Stomach smooth muscle (tissue), 2 donors: Measurements from ENCODE around the gene R3HDM2.

Experiments used
- H3K27ac ChIP-seq: one replicate; pipeline ENCODE4 v1.7.0; 2013; ENCODE audit warnings: mild to moderate bottlenecking, low read length, inconsistent platforms
- H3K27me3 ChIP-seq, 2 donors: one replicate each; pipeline ENCODE4 v1.7.0; 2013; ENCODE audit warnings: low read length in 2 of 2; ENCODE audit not compliant: insufficient read depth in 2 of 2, control insufficient read depth in 1 of 2
- H3K36me3 ChIP-seq, 2 donors: one replicate each; pipeline ENCODE4 v1.7.0; 2013; ENCODE audit warnings: low read length in 2 of 2; ENCODE audit not compliant: control insufficient read depth in 2 of 2, insufficient read depth in 2 of 2
- H3K4me1 ChIP-seq: one replicate; pipeline ENCODE4 v1.7.0; 2013; ENCODE audit warnings: low read length; ENCODE audit not compliant: control insufficient read depth, insufficient read depth
- H3K4me3 ChIP-seq, 2 donors: one replicate each; pipeline ENCODE4 v1.7.0; 2013; ENCODE audit warnings: low read length in 2 of 2
- H3K9ac ChIP-seq, 2 donors: one replicate each; pipeline ENCODE4 v1.7.0; 2013; ENCODE audit warnings: low read length in 2 of 2, mild to moderate bottlenecking in 1 of 2
- H3K9me3 ChIP-seq, 2 donors: one replicate each; pipeline ENCODE4 v1.7.0; 2013; ENCODE audit warnings: low read length in 2 of 2; ENCODE audit not compliant: control insufficient read depth in 2 of 2
- donor health status: healthy.
- donor health status: Pancreatic carcinoma.

Gene R3HDM2

DNA sequence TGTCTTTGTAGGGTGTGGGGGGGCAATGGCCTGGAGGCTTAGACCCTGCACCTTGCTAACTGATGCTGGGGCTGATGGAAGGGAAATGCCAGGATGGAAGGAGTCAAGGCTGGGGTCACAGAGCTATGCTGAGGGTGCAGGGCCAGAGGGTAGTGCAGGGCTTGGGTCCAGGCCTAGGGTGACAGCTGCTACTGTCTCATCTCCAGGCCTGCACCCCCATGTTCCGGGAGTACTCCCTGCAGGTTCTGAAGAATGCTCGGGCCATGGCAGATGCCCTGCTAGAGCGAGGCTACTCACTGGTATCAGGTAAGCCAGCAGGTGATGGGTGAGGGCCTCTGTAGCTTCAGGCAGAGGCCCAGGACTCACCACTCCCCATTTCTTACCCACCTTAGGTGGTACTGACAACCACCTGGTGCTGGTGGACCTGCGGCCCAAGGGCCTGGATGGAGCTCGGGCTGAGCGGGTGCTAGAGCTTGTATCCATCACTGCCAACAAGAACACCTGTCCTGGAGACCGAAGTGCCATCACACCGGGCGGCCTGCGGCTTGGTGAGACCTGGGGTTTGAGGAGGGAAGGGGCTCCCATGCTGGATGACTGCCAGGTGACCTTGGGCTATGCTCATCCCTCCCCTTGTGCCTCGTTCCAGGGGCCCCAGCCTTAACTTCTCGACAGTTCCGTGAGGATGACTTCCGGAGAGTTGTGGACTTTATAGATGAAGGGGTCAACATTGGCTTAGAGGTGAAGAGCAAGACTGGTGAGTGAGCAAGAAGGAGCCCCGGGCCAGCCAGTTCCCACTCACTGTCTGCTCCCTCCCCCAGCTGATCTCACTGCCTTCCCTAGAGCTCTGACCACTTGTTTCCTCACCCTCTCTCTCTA, 197.2 kb downstream of the R3HDM2 start:
- H3K27me3 ChIP-seq = peaks cover 28 to 31% of the 10 kb centered on the region in 2 donors
- no peak overlapping the region for H3K4me3 ChIP-seq
- H3K27ac ChIP-seq = no peak overlapping the region
- H3K36me3 ChIP-seq = peaks cover 14 to 25% of the 10 kb centered on the region in 2 donors
- peaks cover 25% of the 10 kb centered on the region for H3K4me1 ChIP-seq
- H3K9me3 ChIP-seq = no peaks in the 10 kb centered on the region
- H3K9ac ChIP-seq = no peak overlapping the region

DNA sequence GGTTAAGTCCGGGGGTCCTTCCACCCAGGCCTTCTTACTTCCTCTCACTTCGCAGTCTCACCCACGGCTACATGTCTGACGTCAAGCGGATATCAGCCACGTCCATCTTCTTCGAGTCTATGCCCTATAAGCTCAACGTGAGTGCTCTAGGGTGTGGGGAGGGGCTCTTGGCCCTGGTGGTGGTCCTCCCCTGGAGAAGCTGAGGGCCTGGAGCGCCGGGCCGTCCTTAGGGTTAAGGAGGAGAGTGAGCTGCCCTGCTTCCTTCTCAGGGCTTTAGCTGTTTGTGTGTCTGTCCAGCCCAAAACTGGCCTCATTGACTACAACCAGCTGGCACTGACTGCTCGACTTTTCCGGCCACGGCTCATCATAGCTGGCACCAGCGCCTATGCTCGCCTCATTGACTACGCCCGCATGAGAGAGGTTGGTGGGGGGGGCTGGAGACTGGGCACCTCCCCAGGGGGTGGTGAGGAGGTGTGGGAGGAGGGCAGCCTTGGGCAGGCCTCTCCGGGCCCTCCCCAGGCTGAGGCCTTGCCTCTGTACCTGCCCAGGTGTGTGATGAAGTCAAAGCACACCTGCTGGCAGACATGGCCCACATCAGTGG, 198.6 kb downstream of the R3HDM2 start:
- no peak overlapping the region for H3K4me3 ChIP-seq
- no peak overlapping the region for H3K27ac ChIP-seq
- H3K9ac ChIP-seq = no peak overlapping the region
- H3K27me3 ChIP-seq = peaks cover 17 to 20% of the 10 kb centered on the region in 2 donors
- no peaks in the 10 kb centered on the region for H3K9me3 ChIP-seq
- peaks cover 14 to 25% of the 10 kb centered on the region in 2 donors for H3K36me3 ChIP-seq
- peaks cover 17% of the 10 kb centered on the region for H3K4me1 ChIP-seq

DNA sequence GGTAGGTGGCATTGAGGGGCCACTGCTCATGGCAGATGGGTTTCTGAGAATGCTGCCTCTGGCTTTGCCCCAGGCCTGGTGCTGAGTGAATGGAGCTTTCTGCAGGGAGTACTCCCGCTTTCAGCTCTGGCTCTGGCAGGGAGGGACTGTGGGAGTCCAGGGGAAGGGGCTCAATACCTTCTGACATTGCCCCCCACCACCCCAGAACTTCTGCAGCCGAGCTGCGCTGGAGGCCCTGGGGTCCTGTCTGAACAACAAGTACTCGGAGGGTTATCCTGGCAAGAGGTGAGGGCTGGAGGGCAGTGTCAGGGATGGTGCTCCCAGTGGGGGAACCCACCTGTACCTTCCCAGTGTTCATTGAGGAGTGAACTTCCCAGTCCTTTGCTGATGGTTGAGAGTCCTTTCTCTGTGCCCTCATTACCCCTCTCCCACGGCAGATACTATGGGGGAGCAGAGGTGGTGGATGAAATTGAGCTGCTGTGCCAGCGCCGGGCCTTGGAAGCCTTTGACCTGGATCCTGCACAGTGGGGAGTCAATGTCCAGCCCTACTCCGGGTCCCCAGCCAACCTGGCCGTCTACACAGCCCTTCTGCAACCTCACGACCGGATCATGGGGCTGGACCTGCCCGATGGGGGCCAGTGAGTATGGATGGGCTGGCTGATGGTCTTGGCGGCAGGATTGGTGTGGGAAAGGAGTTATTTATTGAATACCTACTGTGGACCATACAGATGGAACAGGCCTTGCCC, 199.4 kb downstream of the R3HDM2 start:
- Histone ChIP-seq H3K27ac (no peak overlapping the region), H3K36me3 (peaks cover 14 to 25% of the 10 kb centered on the region in 2 donors), H3K4me3 (no peak overlapping the region), H3K9me3 (no peaks in the 10 kb centered on the region), H3K9ac (no peak overlapping the region), H3K27me3 (peaks cover 14 to 22% of the 10 kb centered on the region in 2 donors), H3K4me1 (peaks cover 17% of the 10 kb centered on the region)

DNA sequence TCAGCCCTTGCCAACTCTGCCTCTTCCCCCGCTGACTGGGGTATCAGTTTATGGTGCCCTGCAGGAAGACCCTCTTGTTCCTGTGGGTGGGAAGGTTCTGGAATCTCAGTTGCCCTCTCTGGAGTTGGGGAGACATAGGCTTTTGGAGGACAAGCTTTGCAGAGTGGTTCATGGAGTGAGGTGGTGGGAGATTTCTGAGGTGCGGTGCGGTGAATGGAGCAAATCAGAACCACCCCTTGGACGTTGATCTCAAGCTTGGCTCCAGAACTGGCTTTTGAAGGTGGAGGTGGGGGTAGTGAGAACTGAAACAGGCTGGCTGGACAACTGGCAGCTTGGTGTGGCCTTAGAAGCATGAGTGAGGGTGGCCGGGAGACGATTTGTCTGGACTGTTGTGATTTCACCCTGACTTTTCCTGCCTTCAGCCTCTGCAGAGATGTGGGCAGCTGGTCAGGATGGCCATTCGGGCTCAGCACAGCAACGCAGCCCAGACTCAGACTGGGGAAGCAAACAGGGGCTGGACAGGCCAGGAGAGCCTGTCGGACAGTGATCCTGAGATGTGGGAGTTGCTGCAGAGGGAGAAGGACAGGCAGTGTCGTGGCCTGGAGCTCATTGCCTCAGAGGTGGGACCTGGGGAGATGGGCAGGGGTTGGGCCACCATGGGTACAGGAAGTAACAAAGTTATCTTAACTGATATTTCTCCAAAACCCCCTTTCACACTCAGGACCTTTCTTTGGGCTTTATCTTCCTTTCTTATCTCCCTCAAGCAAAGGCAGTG, 200.3 kb downstream of the R3HDM2 start:
- Histone ChIP-seq H3K4me3 (peak overlapping the region; percentile 88 to 90), H3K9ac (peak overlapping the region; percentile 76 to 78), H3K27ac (no peak overlapping the region), H3K4me1 (peaks cover 17% of the 10 kb centered on the region), H3K36me3 (peaks cover 14 to 25% of the 10 kb centered on the region in 2 donors), H3K27me3 (peaks cover 14 to 22% of the 10 kb centered on the region in 2 donors), H3K9me3 (no peaks in the 10 kb centered on the region)

DNA sequence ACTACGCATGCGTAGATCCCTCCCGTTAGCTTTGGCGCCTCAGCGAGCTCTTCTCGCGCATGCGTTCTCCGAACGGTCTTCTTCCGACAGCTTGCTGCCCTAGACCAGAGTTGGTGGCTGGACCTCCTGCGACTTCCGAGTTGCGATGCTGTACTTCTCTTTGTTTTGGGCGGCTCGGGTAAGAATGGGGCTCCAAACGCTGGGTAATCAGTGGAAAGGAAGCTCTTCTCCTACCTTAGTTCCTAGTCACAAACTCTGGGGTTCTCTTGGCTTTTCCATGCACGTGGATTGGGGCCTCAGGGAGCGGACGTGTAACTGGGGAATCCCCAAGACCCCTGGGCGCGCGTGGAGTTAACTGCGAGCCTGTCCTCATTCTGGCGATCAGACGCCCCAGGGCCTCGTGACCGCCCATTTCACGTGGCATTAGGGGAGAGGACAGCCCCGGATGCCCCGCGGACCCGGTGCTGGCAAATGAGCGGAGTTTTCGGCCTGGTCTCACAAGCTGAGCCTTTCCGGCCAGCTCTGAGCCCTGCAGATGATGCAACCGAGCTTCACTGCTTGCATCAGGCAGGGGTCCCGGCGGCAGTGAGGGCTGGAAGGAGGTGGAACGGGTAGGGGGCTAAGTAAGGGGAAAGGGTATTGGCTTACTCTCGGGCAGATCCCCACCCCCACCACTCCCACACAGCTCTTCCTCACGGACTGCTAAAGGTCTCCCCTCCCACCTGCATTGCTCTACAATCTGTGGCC, 201.0 kb downstream of the R3HDM2 start, which contains the start of gene SHMT2:
SHMT2 (plus strand) TSS at position 78 of the 747 bp plus-strand sequence; CDS start at position 146, 68 bp downstream.
- H3K27me3 ChIP-seq = peaks cover 19 to 25% of the 10 kb centered on the region in 2 donors
- H3K27ac ChIP-seq = peak within 1 kb of the TSS; percentile 37
- peaks cover 21% of the 10 kb centered on the region for H3K4me1 ChIP-seq
- peaks cover 14 to 25% of the 10 kb centered on the region in 2 donors for H3K36me3 ChIP-seq
- peak within 1 kb of the TSS; percentile 88 to 90 for H3K4me3 ChIP-seq
- no peaks in the 10 kb centered on the region for H3K9me3 ChIP-seq
- peak within 1 kb of the TSS; percentile 76 to 78 for H3K9ac ChIP-seq

DNA sequence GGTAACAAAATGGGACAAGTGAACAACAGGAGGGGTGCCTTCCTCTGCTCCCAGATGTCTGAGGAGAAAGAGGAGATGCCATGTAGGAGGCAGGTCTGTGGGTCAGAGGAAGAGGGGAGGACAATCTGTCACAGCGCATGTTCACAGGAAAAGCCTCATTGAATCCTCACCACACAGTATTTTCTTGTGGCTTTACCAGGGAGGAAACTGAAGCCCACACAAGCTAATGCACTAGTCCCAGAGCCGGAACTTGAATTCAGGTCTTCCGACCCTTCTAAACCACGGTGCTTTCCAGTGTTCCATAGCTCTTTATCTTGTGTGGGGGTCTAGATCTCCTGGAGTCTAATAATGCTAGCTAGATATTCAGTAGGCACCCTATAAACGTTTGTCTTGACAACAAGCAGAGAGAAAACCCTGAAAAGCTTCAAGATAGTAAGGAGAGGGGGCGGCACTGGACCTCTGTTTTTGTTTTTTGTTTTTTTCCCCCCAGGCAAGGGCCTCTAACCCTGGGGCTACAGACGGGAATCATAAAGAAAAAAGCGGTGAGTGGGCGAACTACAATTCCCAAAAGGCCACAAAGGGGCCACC, 201.7 kb downstream of the R3HDM2 start:
- Histone ChIP-seq H3K9me3 (no peaks in the 10 kb centered on the region), H3K4me3 (peak overlapping the region; percentile 88 to 90), H3K36me3 (peaks cover 14 to 22% of the 10 kb centered on the region in 2 donors), H3K27me3 (peaks cover 25 to 32% of the 10 kb centered on the region in 2 donors), H3K4me1 (peaks cover 22% of the 10 kb centered on the region), H3K27ac (no peak overlapping the region), H3K9ac (peak overlapping the region in 1 of 2 donors; percentile 76)

DNA sequence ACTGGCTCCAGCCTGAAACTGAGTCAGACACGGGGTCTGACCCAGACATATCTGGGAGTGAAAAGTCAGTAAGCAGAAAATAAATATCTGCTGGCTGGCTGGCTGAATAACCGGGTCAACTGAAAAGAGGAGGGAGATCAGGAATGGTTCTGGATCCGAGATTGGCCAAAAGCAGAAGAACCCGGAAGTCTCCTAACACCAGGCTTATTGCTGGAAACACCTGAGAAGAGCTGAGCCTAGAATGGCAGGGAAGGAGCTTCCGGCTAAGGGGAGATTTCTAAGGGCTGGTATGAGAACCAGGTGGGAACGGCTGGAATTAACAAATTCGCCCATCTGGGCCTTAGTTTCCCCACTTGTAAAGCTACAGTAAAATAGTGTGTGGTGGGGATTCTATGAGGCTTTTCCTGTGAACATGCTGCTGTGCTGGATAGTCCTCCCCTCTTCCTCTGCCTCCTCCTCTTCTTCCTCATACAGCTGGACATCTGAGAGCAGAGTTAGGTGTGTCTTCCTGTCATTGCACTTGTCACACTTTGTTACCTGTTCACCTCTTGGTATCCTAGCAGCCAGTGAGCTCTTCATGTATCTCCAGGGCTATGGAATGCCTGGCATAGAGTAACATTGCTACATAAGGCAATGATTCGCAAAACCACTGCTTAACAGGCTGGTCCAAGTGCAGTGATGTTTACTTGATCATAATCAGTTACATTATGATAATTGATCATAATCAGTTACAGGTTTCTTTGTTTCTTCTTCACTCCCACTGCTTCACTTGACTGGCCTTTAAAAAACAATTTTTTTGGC, 203.3 kb downstream of the R3HDM2 start:
- H3K36me3 ChIP-seq = peaks cover 9% of the 10 kb centered on the region in 2 donors
- H3K9me3 ChIP-seq = no peaks in the 10 kb centered on the region
- H3K27me3 ChIP-seq = peaks cover 38 to 48% of the 10 kb centered on the region in 2 donors
- H3K9ac ChIP-seq = no peak overlapping the region
- H3K27ac ChIP-seq = no peak overlapping the region
- no peak overlapping the region for H3K4me3 ChIP-seq
- H3K4me1 ChIP-seq = peaks cover 22% of the 10 kb centered on the region

DNA sequence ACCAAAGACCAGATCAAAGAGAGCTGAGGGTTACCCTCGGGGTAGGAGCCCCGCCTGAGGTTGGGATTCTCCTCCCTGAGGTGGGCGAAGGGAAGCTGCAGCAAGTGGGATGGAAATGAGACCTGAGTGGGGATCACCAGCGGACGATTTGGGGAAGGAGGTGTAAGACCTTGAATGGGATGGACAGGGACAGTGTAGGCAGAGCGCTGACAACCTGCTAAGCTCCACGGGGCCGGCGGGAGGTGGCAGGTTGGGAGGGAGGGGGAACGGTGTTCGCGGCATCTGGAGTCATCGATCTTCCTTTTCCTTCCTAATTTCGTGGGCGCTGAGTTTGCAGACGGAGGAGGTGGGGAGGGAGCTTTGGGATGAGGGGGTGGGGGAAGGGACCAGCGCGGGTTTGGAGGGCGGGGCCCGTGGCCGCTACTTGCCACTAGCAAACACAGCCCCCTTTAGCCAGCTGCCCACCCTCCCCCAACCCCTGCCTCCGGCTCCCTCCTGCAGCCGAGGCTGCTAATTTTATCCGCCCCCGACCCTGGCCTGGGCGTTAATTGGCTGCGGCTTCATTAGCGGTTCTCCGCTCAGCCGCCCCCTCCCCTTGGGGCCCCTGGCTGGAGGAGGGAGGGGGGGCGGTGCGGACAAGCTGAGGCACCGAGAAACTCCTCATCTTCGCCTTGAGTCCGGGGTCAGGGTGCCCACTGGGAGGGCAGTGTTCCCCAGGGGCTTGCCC, 204.1 kb downstream of the R3HDM2 start:
- H3K4me3 ChIP-seq = no peak overlapping the region
- H3K9ac ChIP-seq = no peak overlapping the region
- H3K27me3 ChIP-seq = peaks cover 45 to 56% of the 10 kb centered on the region in 2 donors
- H3K27ac ChIP-seq = no peak overlapping the region
- peaks cover 22% of the 10 kb centered on the region for H3K4me1 ChIP-seq
- no peaks in the 10 kb centered on the region for H3K9me3 ChIP-seq
- peaks cover 2% of the 10 kb centered on the region in 2 donors for H3K36me3 ChIP-seq
